GM12878 (cell line): ENCODE data around the gene PTPRN2. TPM values are rescaled to one million over a fixed set of nuclear protein-coding genes. Genes with fewer than 3 reads are reported as not detected.

ENCODE experiments used
- ATAC-seq: fragments of 200-7000 bp; cut with Tn5 transposase; 3 replicates; pipeline ENCODE4 v1.9.1; 2020; ENCODE audit warnings: mild to moderate bottlenecking, moderate library complexity
- BruUV-seq: library from RNA; stranded (reverse); fragments of 400-500 nt; replicated peaks from 2 replicates; lab custom pipeline; 2021; lab: Mats Ljungman, UMichigan
- CTCF ChIA-PET: fragments of 300-600 bp; sonication (Branson Sonifier 250); formaldehyde crosslinking; extraction: SDS; loops from one replicate; lab custom pipeline; 2021; ENCODE audit warnings: inconsistent platforms; lab: Yijun Ruan, JAX
- POLR2A ChIA-PET: fragments of 350-600 bp; formaldehyde crosslinking; extraction: SDS; loops from one replicate; lab custom pipeline; 2021; ENCODE audit warnings: inconsistent platforms; lab: Charles Lee
- RAD21 ChIA-PET: fragments of 300-600 bp; sonication (Branson Sonifier 250); formaldehyde crosslinking; loops from one replicate; lab custom pipeline; 2023; ENCODE audit warnings: antibody characterized with exemption; ENCODE audit not compliant: unreplicated experiment; lab: Charles Lee
- SMC1A ChIA-PET: fragments of 300-600 bp; sonication (Branson Sonifier 250); formaldehyde crosslinking; loops from one replicate; lab custom pipeline; 2023; ENCODE audit not compliant: unreplicated experiment, uncharacterized antibody; lab: Charles Lee
- DNase-seq: peaks from one replicate; pipeline ENCODE4 v3.0.0-alpha.2; 2011; ENCODE audit warnings: low read depth, low spot score
- FAIRE-seq: peaks from 3 replicates; lab custom pipeline; 2011; peaks lifted over from hg19 to GRCh38; lab: Jason Lieb, UNC
- H2AFZ ChIP-seq: 2 replicates; pipeline ENCODE4 v1.6.0; 2011; ENCODE audit warnings: low read depth, low read length, control low read depth; ENCODE audit not compliant: control insufficient read depth
- H3K27ac ChIP-seq: 2 replicates; pipeline ENCODE4 v1.5.1; 2011; ENCODE audit warnings: control low read depth; ENCODE audit not compliant: control insufficient read depth, insufficient read depth
- H3K27me3 ChIP-seq, 2 experiments: replicated peaks in 1 of 2; 2 replicates each; pipeline versions ENCODE4 v1.6.0 to v1.6.1; 2011; ENCODE audit warnings: low read length in 1 of 2; ENCODE audit not compliant: control insufficient read depth in 2 of 2, insufficient read depth in 2 of 2
- H3K36me3 ChIP-seq, 2 experiments: 2 replicates each; pipeline ENCODE4 v1.5.1; 2011; ENCODE audit warnings: low read length in 1 of 2; ENCODE audit not compliant: control insufficient read depth in 2 of 2, insufficient read depth in 2 of 2
- H3K4me1 ChIP-seq: 2 replicates; pipeline ENCODE4 v1.6.1; 2011; ENCODE audit warnings: mild to moderate bottlenecking, low read length, moderate library complexity, mixed read lengths; ENCODE audit not compliant: control insufficient read depth, insufficient read depth
- H3K4me2 ChIP-seq: 2 replicates; pipeline ENCODE4 v1.6.0; 2011; ENCODE audit warnings: control low read depth; ENCODE audit not compliant: control insufficient read depth, insufficient read depth
- H3K4me3 ChIP-seq: fragments of 200-600 bp; sonication (generic); 2 replicates; pipeline ENCODE4 v1.5.1; 2016
- H3K79me2 ChIP-seq: 2 replicates; pipeline ENCODE4 v1.6.0; 2011; ENCODE audit warnings: low read length; ENCODE audit not compliant: control insufficient read depth, insufficient read depth
- H3K9ac ChIP-seq: 2 replicates; pipeline ENCODE4 v1.8.0; 2011; ENCODE audit warnings: low read length, control low read depth, mixed read lengths; ENCODE audit not compliant: control insufficient read depth, insufficient read depth
- H3K9me3 ChIP-seq: replicated peaks from 3 replicates; pipeline ENCODE4 v1.5.1; 2011; ENCODE audit warnings: mild to moderate bottlenecking, low read length; ENCODE audit not compliant: control insufficient read depth, insufficient read depth
- H4K20me1 ChIP-seq: 2 replicates; pipeline ENCODE4 v1.6.0; 2011; ENCODE audit not compliant: control insufficient read depth, insufficient read depth
- ASH2L ChIP-seq: fragments of 300-600, 200-600 bp; sonication (generic); IDR thresholded peaks from 2 replicates; pipeline ENCODE4 v1.6.1; 2017; ENCODE audit warnings: low read depth, mild to moderate bottlenecking, borderline replicate concordance
- BCL3 ChIP-seq: IDR thresholded peaks from 2 replicates; pipeline ENCODE4 v1.6.1; 2011; ENCODE audit warnings: borderline replicate concordance, low read depth, mild to moderate bottlenecking, moderate library complexity, low read length; ENCODE audit not compliant: insufficient read depth, poor library complexity, severe bottlenecking
- BCLAF1 ChIP-seq: fragments of 450-650 bp; IDR thresholded peaks from 2 replicates; pipeline ENCODE4 v1.6.1; 2017; ENCODE audit warnings: antibody characterized with exemption, mild to moderate bottlenecking, moderate library complexity
- DPF2 ChIP-seq: fragments of 450-650 bp; IDR thresholded peaks from 2 replicates; pipeline ENCODE4 v1.6.1; 2017; ENCODE audit warnings: mild to moderate bottlenecking
- EP300 ChIP-seq, 2 experiments: fragments of 150-350 bp in 1 of 2; IDR thresholded peaks; 2 replicates each; pipeline ENCODE4 v1.6.1; 2011 to 2012; ENCODE audit warnings: low read depth in 2 of 2, low read length in 2 of 2, borderline replicate concordance in 1 of 2, improper control_type of control experiment in 1 of 2, inconsistent platforms in 1 of 2; ENCODE audit not compliant: control insufficient read depth in 1 of 2
- FOS ChIP-seq: IDR thresholded peaks from 3 replicates; pipeline ENCODE4 v1.6.1; 2011; ENCODE audit warnings: borderline replicate concordance; ENCODE audit not compliant: insufficient read length; ENCODE audit errors: extremely low read depth
- NFIC ChIP-seq: IDR thresholded peaks from 2 replicates; pipeline ENCODE4 v1.6.1; 2012; ENCODE audit warnings: low read depth, mild to moderate bottlenecking, inconsistent platforms, low read length, moderate library complexity
- NRF1 ChIP-seq: conservative IDR thresholded peaks from 2 replicates; pipeline ENCODE4 v1.6.1; 2011; ENCODE audit warnings: mild to moderate bottlenecking, low read depth, low read length, improper control_type of control experiment
- RCOR1 ChIP-seq: conservative IDR thresholded peaks from 2 replicates; pipeline ENCODE4 v1.6.1; 2012; ENCODE audit warnings: low read depth, low read length, improper control_type of control experiment
- RFX5 ChIP-seq: IDR thresholded peaks from 2 replicates; pipeline ENCODE4 v1.6.1; 2011; ENCODE audit warnings: low read depth, low read length, improper control_type of control experiment
- SP1 ChIP-seq: IDR thresholded peaks from one replicate; pipeline ENCODE4 v1.6.1; 2011; ENCODE audit warnings: low read depth, low read length
- WRNIP1 ChIP-seq: IDR thresholded peaks from 2 replicates; pipeline ENCODE4 v1.6.1; 2011; ENCODE audit warnings: low read depth, low read length, improper control_type of control experiment, borderline replicate concordance
- ZNF687 ChIP-seq: fragments of 450-650 bp; IDR thresholded peaks from 2 replicates; pipeline ENCODE4 v1.6.1; 2017; ENCODE audit warnings: mild to moderate bottlenecking, moderate library complexity
- WGBS: methylation state at CpG from one replicate; pipeline ENCODE4 v1.1.6; 2016; ENCODE audit warnings: low lambda C conversion rate; ENCODE audit not compliant: insufficient replicate concordance, insufficient coverage; ENCODE audit errors: missing lambda C conversion rate; 5-methylcytosine and 5-hydroxymethylcytosine counted together
- in situ Hi-C: fragments of 300-500 bp; cut with MboI; formaldehyde crosslinking; loops from 9 replicates; pipeline ENCODE4 v1.14.3; 2018; ENCODE audit warnings: mixed read lengths
- intact Hi-C: fragments of 100-400 bp; cut with micrococcal nuclease; formaldehyde crosslinking; loops from one replicate; pipeline ENCODE4 v1.14.2; 2022; ENCODE audit not compliant: unreplicated experiment
- polyA plus RNA-seq, 11 experiments: library from polyadenylated mRNA; depleted of rRNA in 4 of 11; unstranded in 6 of 11; stranded (reverse) in 5 of 11; fragments of >200 nt; fragmentation: Nextera tagmentation in 4 of 11; fragmentation: Illumina TruSeq in 1 of 11; extraction: Ambion mirVana in 4 of 11; extraction: Trizol in 1 of 11; gene quantifications; 1 replicate in 1 of 11; 2 replicates in 10 of 11; pipeline versions ENCODE4 v1.2.1 to v1.2.3, GENCODE V29; 2011 to 2016; ENCODE audit warnings: inconsistent platforms in 2 of 11, missing spikeins in 2 of 11, low read depth in 1 of 11
- total RNA-seq, 4 experiments: library from RNA; depleted of rRNA in 3 of 4; stranded (reverse); fragments of >200 nt in 3 of 4; fragmentation: Illumina TruSeq in 1 of 4; extraction: Trizol in 1 of 4; gene quantifications; 2 replicates each; pipeline versions ENCODE4 v1.2.1 to v1.2.3, GENCODE V29; 2013 to 2021

PTPRN2 gene
- total and polyA plus RNA-seq, 10 of the 15 experiments (the other 5 are each of a cell fraction or from before 2014, with no cell fraction given) = 5.4 TPM; not detected in 9

- TF ChIP-seq FOS (no peak), EP300 (IDR thresholded peaks at IDR 0.05; ENCODE audit: borderline replicate concordance in 1 of 2, control insufficient read depth in 1 of 2, low read depth in 2 of 2, low read length in 2 of 2) (no peak), NFIC (no peak)
Measured at GRCh38 chr7:158366916-158367633, 220.5 kb downstream of the PTPRN2 start (continued).

- H3K4me3 ChIP-seq = no peak overlapping the region
- ATAC-seq (no peak), FAIRE-seq (no peak)
- no peak overlapping the region for H3K27ac ChIP-seq
- SMC1A ChIA-PET = no interaction called here
- CTCF ChIA-PET = no interaction called here
- no peaks in the 10 kb centered on the region for H3K27me3 ChIP-seq
- no peak overlapping the region for H3K4me2 ChIP-seq
- no peaks in the 10 kb centered on the region for H4K20me1 ChIP-seq
- in situ Hi-C loops = no loop called here
- no peak for TF ChIP-seq RCOR1
- no peak for TF ChIP-seq ASH2L
- TF ChIP-seq BCLAF1 = no peak
- no peak for TF ChIP-seq ZNF687
- TF ChIP-seq BCL3 = no peak
- no peak for TF ChIP-seq NRF1
- TF ChIP-seq DPF2 = no peak
- TF ChIP-seq RFX5 = no peak
- no peak for TF ChIP-seq SP1
- no peak for TF ChIP-seq WRNIP1
- TF ChIP-seq, all 136 proteins: peak for 0
- no peaks in the 10 kb centered on the region; the same call in 2 of the 3 replicates for H3K9me3 ChIP-seq
- no peak for DNase-seq
- no peak overlapping the region for H2AFZ ChIP-seq
- 55% methylated on average over 19 of the region's 19 CpGs for WGBS
- ChIA-PET RAD21 (no interaction called here), POLR2A (no interaction called here)
- intact Hi-C loops = no loop called here
- no peaks in the 10 kb centered on the region for H3K36me3 ChIP-seq
- H3K9ac ChIP-seq = no peak overlapping the region
- no peaks in the 10 kb centered on the region for H3K79me2 ChIP-seq
- H3K4me1 ChIP-seq = no peaks in the 10 kb centered on the region
- BruUV-seq = no TSS peak
Measured at GRCh38 chr7:158366346-158366745, 221.3 kb downstream of the PTPRN2 start.
